ENCODE data around the gene CYRIA.

CYRIA gene

DNA sequence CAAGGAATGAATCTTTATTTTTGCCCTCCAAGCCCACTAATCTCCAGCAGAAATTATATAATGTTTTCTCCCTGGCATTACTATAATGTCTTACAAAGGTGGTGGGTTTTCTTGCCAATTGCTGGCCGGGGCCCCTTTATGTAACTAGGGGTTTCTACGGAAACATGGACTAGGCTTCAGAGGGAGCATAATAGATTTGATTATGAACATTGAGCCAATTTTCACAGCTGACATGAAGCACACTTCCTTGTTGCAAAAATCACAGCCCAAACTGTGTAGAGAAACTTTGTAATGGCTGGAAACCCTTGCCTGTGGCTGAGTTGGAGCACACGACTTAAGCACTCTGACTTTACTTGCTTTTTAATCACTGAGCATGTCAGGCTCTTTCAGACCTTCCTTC lies 3.8 kb upstream of the CYRIA start:
- no peak for DNase-seq (ENCODE audit: low read depth)

DNA sequence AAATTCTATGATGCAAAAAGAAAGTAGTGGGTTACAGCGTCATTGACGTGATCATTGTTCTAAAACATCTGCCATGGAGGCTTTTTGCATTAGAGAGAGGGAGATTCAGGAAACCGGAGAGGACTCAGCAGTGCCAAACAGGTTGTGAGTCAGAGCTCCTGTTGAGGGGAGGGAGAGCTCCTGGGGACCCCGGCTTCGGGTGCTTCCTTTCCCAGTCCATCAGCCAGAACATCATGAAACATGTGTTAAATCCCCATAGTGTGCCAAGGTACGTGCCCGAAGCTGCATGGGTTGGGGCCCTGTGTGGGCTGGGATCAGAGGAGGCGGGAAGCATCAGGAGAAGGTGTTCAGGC lies 791 bp upstream of the CYRIA start:
- DNase-seq (ENCODE audit: low read depth): no peak

DNA sequence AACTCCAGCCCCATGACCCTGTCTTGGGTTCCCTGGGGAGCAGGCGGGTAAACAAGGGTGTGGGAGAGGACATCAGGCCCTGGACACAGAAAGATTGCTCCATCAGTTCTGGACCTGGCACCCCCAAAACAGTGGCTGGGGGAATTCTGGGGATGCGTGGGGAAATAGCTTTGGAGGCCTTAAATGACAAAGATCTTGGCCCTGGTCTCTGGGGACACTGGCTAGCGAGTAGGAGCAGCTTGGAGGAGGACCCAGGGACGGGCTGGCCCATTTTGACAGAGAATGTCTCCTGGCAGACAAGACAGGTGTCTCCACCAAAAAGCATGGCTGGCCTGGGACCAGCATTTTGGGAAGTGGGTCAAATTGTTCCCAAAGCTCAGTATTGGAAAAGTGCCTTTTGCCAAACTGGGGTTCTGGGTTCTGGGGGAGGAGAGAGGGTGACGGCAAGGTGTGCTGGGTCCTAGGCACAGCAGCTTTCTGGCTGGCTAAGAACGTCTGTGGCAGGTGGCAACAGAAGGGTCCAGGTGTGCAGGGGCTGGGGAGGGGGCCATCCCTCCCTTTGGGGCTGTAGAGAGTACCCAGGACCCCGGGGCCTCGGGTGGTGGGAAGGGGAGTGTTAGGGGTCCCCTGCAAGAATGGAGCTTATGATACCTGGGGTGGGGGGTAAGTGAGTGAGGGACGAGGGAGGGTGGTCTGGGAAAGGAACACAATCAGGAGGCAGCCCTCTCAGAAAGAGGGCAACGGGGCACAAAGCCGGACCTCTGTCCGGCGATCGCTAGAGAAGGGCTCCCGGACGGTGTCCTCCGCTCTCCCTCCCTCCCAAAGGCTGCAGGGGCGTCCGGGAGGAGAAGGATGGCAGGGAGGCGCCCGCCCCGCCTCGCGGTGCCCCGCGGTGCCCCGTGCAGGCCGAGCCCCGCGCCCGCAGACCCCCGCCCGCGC lies 556 bp downstream of the CYRIA start:
- no peak for DNase-seq (ENCODE audit: low read depth)

DNA sequence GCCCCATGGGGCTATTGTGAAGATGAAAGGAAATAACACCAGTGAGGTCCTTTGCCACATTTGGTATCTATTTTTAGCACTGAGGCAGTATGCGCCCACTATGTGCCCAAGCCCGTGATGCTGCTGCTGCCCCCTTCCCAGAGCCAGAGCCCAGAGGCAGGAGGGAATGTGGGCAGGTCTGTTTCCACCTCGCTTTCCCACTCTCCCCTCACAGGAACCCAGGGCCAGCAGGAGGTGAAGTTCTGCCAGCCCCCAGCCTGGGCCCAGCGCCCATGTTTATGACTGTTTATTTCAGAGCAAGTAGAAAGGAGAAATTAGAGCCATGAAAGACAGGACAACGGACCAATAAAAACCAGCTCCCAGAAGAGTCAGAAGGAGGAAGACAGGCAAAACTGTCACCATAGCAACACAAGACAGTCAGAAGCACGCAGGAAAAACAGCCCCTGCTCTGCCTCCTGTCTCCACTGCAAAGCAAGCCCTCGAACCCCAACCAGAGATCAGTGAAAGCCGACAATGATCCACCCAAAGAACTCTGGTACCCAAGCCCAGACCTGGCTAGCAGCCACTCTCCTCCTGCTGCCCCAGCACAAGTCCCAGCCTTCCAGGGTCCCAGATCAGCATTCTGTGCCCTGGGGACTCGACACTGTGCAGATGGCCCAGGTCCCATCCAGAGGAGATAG lies 1.4 kb downstream of the CYRIA start:
- DNase-seq (ENCODE audit: low read depth): no peak

DNA sequence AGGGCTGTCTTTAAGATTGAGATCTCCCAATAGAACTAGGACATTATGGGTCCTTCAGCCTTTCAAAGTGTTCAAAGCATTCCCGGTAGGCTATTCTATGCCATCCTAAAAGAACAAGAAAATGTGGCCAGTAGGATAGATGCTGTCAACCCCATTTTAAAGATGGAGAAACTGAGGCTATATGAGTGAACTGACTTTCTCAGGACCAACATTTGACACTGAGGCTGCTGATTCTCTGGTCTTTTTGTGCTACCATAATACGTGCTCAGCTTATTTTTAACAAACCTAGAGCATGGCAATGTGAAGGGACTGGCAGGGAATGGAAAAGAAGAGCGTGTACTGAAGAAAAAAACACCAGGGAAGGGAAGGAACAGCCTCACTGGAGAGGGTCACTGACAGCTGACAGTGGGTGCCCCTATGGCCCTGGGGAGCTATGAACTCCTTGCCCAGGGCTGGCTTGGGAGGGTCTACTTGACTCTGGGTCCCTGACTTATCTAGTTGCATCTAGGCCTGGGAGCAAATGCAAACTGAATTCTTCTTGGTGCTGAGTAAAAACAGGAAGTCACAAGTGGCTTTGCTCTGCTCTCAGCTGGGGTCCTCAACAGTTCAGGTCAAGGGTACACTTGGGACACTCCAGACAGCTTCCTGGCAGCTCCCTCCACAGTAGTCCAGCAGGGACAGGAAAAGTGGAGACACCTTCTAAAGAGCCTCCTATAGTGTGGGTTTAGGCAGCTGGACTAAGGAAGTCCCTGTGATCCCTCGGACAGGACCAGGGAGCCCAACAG lies 2.3 kb downstream of the CYRIA start:
- no peak for DNase-seq (ENCODE audit: low read depth)

DNA sequence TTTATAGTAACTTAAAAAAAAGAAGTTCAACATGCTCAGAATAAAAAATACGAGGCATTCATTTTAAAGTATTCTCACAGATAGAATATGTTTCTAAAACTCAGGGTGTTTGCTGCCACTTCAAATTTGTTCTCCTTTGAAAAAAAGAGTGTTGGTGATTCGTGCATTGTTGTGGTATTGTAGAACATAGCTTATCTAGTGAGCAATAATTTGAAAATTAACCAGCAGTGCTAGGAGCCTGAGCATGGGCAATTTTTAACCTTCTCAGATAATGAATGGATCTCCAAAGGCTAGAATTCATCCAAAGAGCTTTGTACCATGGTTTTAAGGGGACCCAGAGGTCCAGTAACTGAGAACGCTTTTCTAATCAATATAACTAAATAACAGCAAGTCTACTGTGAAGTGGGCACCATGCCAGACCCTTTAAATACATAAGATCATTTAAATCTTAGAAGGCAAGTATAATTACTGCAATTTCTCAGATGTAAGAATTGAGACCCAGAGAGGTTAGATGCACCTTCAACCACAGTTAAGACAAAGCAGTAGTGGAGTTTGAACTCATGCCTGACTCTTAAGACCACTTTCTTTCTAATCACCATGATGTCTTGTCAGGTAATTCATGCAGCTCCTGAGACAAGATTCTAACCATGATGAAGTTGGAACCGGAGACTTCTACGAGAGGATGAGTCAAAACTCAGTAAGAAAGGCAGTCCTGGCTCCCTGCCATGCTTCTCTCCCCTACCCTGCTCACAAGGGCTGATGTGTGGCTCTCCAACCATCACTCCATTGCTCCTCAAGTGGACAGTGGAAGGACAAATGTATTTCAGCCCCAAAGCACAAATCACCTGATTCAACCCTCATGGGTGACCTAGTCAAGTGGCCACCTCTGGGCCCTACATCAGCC lies 3.4 kb downstream of the CYRIA start:
- no peak for DNase-seq (ENCODE audit: low read depth)

DNA sequence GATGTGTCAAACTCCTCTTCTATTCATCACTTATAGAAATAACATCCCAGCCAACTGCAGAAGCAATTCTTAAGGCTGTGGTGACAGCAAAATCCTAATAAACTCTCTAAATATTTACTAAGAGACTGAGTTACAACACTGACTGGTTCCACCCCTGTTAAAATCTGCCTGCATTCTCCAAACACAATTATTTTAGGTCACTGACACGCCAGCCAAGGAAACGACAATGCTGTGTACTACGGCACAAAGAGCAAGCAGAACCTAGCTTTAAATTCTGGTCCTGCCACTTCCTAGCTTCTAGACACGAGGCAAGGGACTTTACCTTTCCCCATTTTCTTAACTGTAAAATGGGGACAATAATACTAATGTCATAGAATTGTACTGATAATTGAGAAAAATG lies 4.1 kb downstream of the CYRIA start:
- DNase-seq (ENCODE audit: low read depth): no peak

DNA sequence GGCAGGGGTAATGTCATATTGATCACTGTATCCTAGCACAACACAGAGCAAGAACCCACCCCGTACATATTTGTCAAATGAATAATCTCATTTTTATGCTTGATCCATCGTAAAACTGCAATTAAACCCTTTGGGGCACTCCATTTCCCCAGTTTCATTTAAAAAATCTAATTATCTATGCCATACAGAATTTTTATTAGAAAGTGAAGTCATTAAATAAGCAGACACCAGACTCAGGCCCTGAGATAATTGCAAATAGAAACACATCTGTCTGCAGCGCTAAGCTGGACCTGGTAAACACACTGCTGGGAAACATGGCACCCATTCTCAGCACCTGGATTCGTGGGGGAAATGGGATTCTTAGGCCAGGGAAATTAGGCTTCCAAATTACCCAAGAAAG lies 5.1 kb downstream of the CYRIA start:
- DNase-seq (ENCODE audit: low read depth): no peak

DNA sequence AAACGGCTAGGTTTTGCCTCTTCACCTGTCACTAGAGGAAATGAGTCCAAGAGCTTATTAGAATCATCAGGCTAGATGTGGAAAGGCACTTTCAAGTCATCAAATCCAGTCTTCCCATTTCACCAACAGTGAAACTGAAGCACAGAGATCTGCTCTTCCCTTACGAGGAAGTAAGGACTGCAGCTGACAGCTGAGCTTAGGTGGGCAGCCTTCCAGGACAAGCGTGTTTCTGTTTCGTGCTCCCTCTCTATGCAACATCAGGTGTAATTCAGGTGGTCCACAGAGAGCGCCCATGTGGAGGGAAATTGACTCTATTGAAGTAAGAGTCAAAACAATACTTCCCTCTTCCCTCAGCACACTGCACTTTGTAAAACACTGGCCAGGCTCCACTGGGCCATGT lies 5.5 kb downstream of the CYRIA start:
- no peak for DNase-seq (ENCODE audit: low read depth)

DNA sequence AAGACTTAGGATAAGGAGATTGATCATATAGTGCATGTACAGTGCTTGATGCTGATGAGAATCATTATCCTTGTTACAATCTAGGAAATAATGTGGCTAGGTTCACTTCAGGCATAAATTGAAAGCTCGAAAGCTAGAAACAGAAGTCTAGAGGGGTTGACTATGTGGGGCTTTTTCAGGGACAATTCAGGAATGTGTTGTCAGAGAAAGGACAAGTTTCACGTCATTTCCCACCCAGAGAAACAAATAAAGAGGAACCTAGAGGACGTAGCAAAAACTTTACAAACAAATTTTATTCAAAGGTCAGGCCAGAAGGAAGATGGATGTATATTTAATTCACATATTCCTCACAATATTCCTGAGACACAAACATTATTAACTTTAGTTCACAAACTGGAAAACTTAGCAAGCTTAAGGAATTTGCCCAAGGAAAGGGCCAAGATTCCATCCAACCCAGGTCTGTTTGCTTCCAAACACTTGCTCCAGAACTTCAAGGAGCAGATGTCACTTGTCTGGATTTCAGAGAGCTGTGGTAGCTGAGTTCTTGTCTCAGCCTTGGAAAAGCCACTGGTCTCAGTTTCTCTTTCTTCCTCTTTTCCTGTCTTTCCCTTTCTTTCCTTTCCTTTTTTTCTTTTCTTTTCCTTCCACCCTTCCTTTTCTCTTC lies 7.4 kb downstream of the CYRIA start:
- no peak for DNase-seq (ENCODE audit: low read depth)

DNA sequence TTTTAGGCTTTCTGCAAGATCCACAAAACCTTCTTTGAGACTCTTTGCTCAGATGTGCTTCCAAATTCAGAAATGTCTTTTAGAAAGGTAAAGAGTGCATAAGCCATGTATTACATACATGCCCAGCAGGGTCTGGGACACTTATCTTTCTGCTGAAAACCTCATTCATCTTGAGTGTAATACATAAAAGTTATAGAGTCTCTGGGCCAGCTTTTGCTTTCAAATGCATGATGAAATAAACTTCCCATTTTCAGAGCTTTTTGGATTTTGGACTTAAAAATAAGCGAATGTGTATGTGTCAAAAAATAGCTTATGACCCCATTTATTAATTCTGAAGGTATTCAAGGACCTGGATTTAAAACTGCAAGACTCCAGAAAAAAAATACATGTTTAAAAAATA lies 8.0 kb downstream of the CYRIA start:
- no peak for DNase-seq (ENCODE audit: low read depth)

DNA sequence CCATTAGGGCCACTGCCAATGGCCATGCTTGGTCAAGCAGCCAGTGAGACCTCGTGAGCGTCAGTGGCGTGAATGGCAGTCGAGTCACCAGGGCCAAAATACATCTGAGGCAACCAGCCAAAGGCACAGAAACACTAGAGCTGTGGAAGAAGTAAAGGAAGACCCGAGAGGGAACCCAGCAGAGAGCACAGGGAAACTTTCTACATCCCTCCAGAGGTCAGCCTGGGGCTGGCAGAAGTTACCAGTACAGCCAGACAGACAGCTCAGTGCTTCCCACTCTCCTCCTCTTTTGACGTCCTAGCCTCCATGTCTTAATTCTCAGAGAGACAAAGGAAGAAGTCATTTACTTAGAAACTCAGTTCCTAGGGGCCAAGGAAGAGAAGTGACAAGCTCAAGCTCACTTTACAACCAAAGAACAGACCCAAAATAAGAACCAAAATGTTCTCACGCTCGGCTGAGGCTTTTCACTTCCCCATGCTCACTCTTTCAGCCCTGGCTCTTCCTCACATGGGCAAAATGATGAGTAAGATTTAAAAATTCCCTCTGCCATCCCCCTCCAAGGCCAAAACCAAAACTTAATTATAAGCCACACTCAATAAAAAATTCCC lies 8.7 kb downstream of the CYRIA start:
- DNase-seq (ENCODE audit: low read depth): no peak

DNA sequence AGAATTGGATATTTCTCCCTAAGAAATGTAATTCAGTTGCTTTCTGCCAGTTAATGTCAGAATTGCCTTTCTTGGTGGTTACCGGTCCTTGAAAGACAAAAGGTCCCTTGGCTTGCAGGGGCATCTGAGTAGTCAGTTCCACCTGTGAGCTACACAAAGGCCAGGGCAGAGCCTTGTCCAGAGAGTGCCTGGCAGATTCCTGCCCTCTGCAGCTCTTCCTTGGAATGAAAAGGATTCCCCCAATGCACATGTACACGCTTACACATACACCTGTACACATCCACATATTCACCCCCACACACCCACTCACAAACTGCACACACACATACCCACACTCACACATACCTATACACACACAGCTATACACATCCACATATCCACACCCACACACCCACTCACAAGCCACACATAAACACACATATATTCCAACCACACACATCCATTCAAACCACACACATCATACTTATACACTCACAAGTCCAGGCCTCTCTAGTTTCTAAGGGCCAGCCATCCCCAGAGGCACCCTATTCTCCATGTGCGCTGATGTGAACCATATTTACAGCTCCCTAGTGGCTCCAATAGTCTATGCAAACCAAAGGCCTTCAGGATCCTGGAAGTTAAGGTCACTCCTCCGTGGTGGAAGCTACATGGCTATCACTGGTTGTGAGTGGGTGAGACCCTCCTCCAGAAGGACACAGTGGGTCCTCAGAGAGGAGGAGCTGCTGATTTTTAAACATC lies 9.6 kb downstream of the CYRIA start:
- no peak for DNase-seq (ENCODE audit: low read depth)

DNA sequence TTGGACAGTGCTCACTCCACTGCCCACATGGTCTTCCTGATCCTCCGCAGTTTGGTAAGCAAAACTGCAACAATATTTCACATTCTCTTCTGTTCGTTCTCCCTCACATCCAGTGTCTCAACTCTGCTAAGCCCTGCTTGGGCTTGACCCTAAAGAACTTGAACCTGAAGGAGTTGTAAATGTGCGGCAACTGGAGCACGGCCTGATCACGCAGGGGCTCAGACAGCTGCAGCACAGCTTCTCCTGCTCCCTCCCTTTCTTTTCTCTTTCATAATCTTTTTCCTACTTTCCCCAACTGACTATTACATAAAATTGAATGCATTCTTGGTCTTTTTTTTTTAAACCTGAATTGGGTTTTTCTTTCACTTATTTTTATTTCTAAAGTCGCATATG lies 10.2 kb downstream of the CYRIA start:
- no peak for DNase-seq (ENCODE audit: low read depth)

DNA sequence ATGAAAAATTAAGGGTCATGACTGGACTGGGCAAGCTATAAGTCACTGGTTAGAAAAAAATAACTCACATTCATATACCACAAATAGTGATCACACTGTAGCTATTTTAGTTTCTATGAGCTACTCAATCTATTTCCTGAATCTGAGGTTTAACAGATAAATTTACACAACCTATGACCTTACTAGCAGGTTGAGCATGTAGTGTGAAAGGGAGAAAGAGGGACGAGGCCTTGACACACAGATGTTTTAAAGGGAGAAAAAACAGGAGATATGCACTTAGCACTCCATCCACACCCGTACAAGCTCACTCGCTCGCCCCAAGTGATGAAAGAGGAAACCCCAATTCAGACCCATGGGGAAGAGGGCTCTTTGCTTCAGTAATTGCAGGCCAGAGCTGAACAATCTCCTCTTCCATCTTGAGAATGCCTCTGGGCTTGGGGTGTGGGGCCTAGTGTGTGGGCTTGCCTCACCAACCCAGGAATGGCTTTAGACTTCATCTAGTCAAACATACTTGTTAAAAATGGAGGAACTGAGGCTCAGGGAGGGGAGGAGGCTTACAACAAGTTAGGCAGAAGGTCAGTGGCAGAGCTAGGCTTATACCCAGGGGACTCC lies 10.7 kb downstream of the CYRIA start:
- DNase-seq (ENCODE audit: low read depth): no peak

DNA sequence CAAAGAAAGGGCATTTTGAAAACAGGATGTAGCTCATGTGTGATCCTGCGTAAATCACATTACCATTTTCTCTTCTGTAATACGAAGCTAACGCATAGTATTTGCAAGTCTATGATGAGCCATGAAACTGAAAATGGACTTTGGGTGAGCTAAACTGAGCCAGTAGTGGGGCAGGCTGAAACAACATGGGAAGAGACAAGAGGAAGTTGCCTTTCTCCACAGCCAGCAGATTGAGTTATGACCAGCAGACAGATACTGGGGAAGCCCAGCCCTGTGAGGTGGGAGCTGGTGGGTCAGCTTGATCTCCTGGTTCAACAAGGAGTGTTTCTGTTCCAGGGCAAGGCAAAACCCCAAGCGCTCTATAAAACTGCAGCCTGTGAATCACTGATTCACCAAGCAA lies 11.8 kb downstream of the CYRIA start:
- DNase-seq (ENCODE audit: low read depth): no peak

DNA sequence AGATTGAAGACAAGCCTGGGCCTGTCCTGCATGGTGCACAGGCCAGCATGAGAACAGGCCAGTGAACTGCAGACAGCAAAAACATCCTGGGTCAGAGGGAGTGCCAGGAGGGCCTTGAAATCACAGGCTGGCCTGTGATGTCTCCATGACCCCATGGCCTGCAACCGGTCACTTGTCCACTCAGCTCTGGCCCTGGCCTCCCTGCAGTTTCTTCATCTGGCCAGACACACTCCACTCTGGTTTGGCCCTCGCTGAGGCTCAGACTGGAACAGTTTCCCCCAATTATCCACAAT lies 12.6 kb downstream of the CYRIA start:
- no peak for DNase-seq (ENCODE audit: low read depth)

DNA sequence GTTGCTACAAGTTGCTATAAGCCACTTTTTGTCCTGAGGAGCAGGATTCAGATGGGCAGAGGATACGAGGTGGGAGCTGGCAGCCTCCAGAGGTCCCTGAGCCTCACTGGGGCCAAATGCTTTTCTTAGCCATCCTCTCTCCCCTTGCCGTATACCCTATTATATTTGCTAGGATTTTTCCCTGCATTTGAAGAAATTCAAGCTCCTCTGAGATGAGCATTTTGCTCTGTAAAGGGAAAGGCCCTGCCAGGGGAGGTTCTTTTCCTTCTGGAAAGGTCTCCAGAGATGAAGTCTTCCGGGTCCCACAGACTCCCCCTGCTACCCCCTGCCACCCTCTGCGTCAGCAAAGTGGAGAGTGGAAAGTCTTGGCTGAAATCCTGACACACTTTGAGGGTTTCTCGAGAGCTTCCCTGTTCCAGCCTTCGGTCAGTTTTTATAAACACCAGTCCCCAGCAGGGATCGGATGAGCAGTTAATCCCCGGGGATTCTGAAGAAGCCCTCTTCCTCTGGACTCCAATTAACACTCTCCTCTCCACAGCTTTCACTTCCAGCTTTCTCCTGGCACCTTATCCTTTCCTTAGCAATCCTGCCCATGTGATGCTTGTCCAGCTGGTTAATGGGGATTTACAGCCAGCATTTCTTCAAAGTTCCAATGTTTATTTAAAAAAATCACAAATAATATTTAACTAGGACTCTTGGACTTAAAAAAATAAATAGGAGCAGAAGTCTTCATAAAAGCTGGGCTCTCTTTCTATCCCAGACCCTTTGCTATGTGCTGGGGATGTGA lies 13.1 kb downstream of the CYRIA start:
- DNase-seq (ENCODE audit: low read depth): no peak

All from activated gamma-delta T cell treated with anti-CD3 and anti-CD28 coated beads, Interleukin-2, amount 50 U/mL, for 16 hours (primary cell).